GM19043 (cell line): Measurements from ENCODE around the gene C9orf50.
"Not testable (repeated sequence)": the region's sequence is repeated elsewhere in the genome, so short reads cannot be mapped to it uniquely, and the experiment has no call there.

Experiments used
- ATAC-seq: cut with Tn5 transposase; IDR thresholded peaks from one replicate; pipeline ENCODE4 v1.9.1; 2021; ENCODE audit warnings: low read depth; ENCODE audit not compliant: unreplicated experiment

The C9orf50 gene

GRCh38 chr9:129595311-129595741 is 25.6 kb downstream of the C9orf50 start:
- no peak for ATAC-seq

- ATAC-seq, result no peak
Measured at GRCh38 chr9:129594632-129595031, 26.3 kb downstream of the C9orf50 start.

- ATAC-seq, result not testable (repeated sequence)
Measured at GRCh38 chr9:129592790-129593189, 28.1 kb downstream of the C9orf50 start.

- ATAC-seq, result no peak
Measured at GRCh38 chr9:129591916-129592315, 29.0 kb downstream of the C9orf50 start.

GRCh38 chr9:129590466-129590865 is 30.4 kb downstream of the C9orf50 start:
- no peak for ATAC-seq

- no peak for ATAC-seq
Measured at GRCh38 chr9:129587487-129588262, 33.2 kb downstream of the C9orf50 start.

- no peak for ATAC-seq
Measured at GRCh38 chr9:129586685-129587084, 34.2 kb downstream of the C9orf50 start.

GRCh38 chr9:129586245-129586644 is 34.7 kb downstream of the C9orf50 start:
- ATAC-seq, result no peak

- ATAC-seq, result no peak
Measured at GRCh38 chr9:129585352-129585751, 35.5 kb downstream of the C9orf50 start.

- no peak for ATAC-seq
Measured at GRCh38 chr9:129584136-129584535, 36.8 kb downstream of the C9orf50 start.

- no peak for ATAC-seq
Measured at GRCh38 chr9:129583308-129584038, 37.4 kb downstream of the C9orf50 start.

GRCh38 chr9:129582855-129583254 is 38.0 kb downstream of the C9orf50 start:
- no peak for ATAC-seq

- no peak for ATAC-seq
Measured at GRCh38 chr9:129581505-129582189, 39.3 kb downstream of the C9orf50 start.

- ATAC-seq, result no peak
Measured at GRCh38 chr9:129580211-129580915, 40.5 kb downstream of the C9orf50 start.

- ATAC-seq, result no peak
Measured at GRCh38 chr9:129579294-129579693, 41.6 kb downstream of the C9orf50 start.

- ATAC-seq, result no peak
Measured at GRCh38 chr9:129576546-129577543, 44.1 kb downstream of the C9orf50 start.

GRCh38 chr9:129575818-129576217 is 45.1 kb downstream of the C9orf50 start:
- ATAC-seq, result no peak

- ATAC-seq, result no peak
Measured at GRCh38 chr9:129574911-129575585, 45.9 kb downstream of the C9orf50 start.

- ATAC-seq, result no peak
Measured at GRCh38 chr9:129573977-129574376, 46.9 kb downstream of the C9orf50 start.
